Vagina (tissue), 2 donors: Measurements from ENCODE around the gene TMEM108.

Experiments
- POLR2A ChIP-seq, 2 donors: fragments of 450-650 bp; IDR thresholded peaks; one replicate each; pipeline ENCODE4 v1.6.1; 2017; ENCODE audit warnings: antibody characterized with exemption in 2 of 2, mild to moderate bottlenecking in 2 of 2, moderate library complexity in 2 of 2
- POLR2AphosphoS5 ChIP-seq, 2 donors: sonication (generic); formaldehyde crosslinking; IDR thresholded peaks; one replicate each; pipeline ENCODE4 v1.9.0; 2017; ENCODE audit warnings: antibody characterized with exemption in 2 of 2, mild to moderate bottlenecking in 2 of 2, low read depth in 1 of 2; ENCODE audit not compliant: insufficient read depth in 1 of 2
- TF ChIP-seq, protein P1 (sequence below), 3 experiments: fragments of 450-650 bp in 2 of 3; fragments of 200-600 bp in 1 of 3; sonication (generic) in 1 of 3; IDR thresholded peaks; one replicate each; pipeline ENCODE4 v1.5.1; 2017 to 2019; ENCODE audit warnings: antibody characterized with exemption in 3 of 3, mild to moderate bottlenecking in 2 of 3, moderate library complexity in 2 of 3

- TF ChIP-seq, protein P1, sequence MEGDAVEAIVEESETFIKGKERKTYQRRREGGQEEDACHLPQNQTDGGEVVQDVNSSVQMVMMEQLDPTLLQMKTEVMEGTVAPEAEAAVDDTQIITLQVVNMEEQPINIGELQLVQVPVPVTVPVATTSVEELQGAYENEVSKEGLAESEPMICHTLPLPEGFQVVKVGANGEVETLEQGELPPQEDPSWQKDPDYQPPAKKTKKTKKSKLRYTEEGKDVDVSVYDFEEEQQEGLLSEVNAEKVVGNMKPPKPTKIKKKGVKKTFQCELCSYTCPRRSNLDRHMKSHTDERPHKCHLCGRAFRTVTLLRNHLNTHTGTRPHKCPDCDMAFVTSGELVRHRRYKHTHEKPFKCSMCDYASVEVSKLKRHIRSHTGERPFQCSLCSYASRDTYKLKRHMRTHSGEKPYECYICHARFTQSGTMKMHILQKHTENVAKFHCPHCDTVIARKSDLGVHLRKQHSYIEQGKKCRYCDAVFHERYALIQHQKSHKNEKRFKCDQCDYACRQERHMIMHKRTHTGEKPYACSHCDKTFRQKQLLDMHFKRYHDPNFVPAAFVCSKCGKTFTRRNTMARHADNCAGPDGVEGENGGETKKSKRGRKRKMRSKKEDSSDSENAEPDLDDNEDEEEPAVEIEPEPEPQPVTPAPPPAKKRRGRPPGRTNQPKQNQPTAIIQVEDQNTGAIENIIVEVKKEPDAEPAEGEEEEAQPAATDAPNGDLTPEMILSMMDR (IDR thresholded peaks at IDR 0.05): peak in 2 of 3 experiments; percentile 43 to 45
- no peak for TF ChIP-seq POLR2AphosphoS5 (IDR thresholded peaks at IDR 0.05; ENCODE audit: insufficient read depth in 1 of 2, low read depth in 1 of 2)
- TF ChIP-seq POLR2A (IDR thresholded peaks at IDR 0.05): no peak
Measured at GRCh38 chr3:133384331-133385027, 346.3 kb downstream of the TMEM108 start.
